ENCODE results near the gene MRPL51. TPM values are rescaled to one million over a fixed set of nuclear protein-coding genes. Genes with fewer than 3 reads are reported as not detected.
A peak's percentile ranks its signal among the peaks of the same experiment; 100 is the strongest.
"Not testable (repeated sequence)": the region's sequence is repeated elsewhere in the genome, so short reads cannot be mapped to it uniquely, and the experiment has no call there.

Gene MRPL51
- total RNA-seq, 1 experiment from 2014 or later, result 456 TPM

GRCh38 chr12:6466751-6467150 lies 26.3 kb downstream of the MRPL51 start:
- not testable (repeated sequence) for H4K20me1 ChIP-seq (ENCODE audit: insufficient read depth); H3F3A ChIP-seq (ENCODE audit: insufficient read depth, low read depth); H3K36me3 ChIP-seq (ENCODE audit: low read depth); H3K79me2 ChIP-seq (ENCODE audit: low read depth); H3K4me2 ChIP-seq; H3K9me2 ChIP-seq (ENCODE audit: insufficient read depth); DNase-seq; H2AFZ ChIP-seq; H3K4me3 ChIP-seq; H3K27ac ChIP-seq; H3K9me3 ChIP-seq (ENCODE audit: insufficient read depth, low read depth); H3K27me3 ChIP-seq (ENCODE audit: insufficient read depth, low read depth); BruUV-seq (replicated peaks)
- CTCF ChIA-PET, result interaction anchor here (2.1 kb wide), 1 partner anchor 42 kb away, joined by 24 read pairs; no protein-coding TSS in a partner anchor
- peaks cover 15% of the 10 kb centered on the region for H3K4me1 ChIP-seq (replicated peaks; ENCODE audit: insufficient read depth)
- POLR2A ChIA-PET (ENCODE audit: unreplicated experiment), result interaction anchor here (0.5 kb wide), 1 partner anchor 67 kb away, joined by 5 read pairs; the partner anchor contains the start of gene GAPDH
- intact Hi-C loops (cut with micrococcal nuclease; ENCODE audit: unreplicated experiment), result loop anchor here (5.0 kb wide), 2 partner anchors 144 to 269 kb away; no protein-coding TSS in a partner anchor

GRCh38 chr12:6466184-6466573 lies 26.9 kb downstream of the MRPL51 start:
- H3K4me3 ChIP-seq, result no peak overlapping the region
- no peaks in the 10 kb centered on the region for H3K9me3 ChIP-seq (ENCODE audit: insufficient read depth, low read depth)
- no peaks in the 10 kb centered on the region for H3K27me3 ChIP-seq (ENCODE audit: insufficient read depth, low read depth)
- H3K4me1 ChIP-seq (replicated peaks; ENCODE audit: insufficient read depth), result peaks cover 12% of the 10 kb centered on the region
- ChIA-PET POLR2A (ENCODE audit: unreplicated experiment) (interaction anchor here (0.5 to 1.5 kb wide), 2 partner anchors 68 to 95 kb away, joined by 4 to 5 read pairs; partner anchors contain the start of gene GAPDH), CTCF (interaction anchor here (0.6 to 2.1 kb wide), 6 partner anchors 42 to 478 kb away, joined by 3 to 24 read pairs (median 4); no protein-coding TSS in a partner anchor)
- no TSS peak for BruUV-seq (replicated peaks)
- peaks cover 6% of the 10 kb centered on the region; the same call in 1 of the 2 replicates for H3F3A ChIP-seq (ENCODE audit: insufficient read depth, low read depth)
- no peaks in the 10 kb centered on the region for H4K20me1 ChIP-seq (ENCODE audit: insufficient read depth)
- DNase-seq, result no peak
- intact Hi-C loops (cut with micrococcal nuclease; ENCODE audit: unreplicated experiment), result loop anchor here (5.0 kb wide), 2 partner anchors 144 to 269 kb away; no protein-coding TSS in a partner anchor
- H3K9me2 ChIP-seq (ENCODE audit: insufficient read depth), result no peaks in the 10 kb centered on the region
- no peak overlapping the region for H2AFZ ChIP-seq
- no peaks in the 10 kb centered on the region for H3K36me3 ChIP-seq (ENCODE audit: low read depth)
- TF ChIP-seq EZH2 (IDR thresholded peaks at IDR 0.05; ENCODE audit: low read depth) (no peak), CTCF (conservative IDR thresholded peaks at IDR 0.05) (no peak)
- no peaks in the 10 kb centered on the region; the same call in 1 of the 2 replicates for H3K79me2 ChIP-seq (ENCODE audit: low read depth)
- H3K27ac ChIP-seq, result no peak overlapping the region
- H3K4me2 ChIP-seq, result no peak overlapping the region

- Histone ChIP-seq H3K4me1 (replicated peaks; ENCODE audit: insufficient read depth) (peaks cover 11% of the 10 kb centered on the region), H3K4me2 (no peak overlapping the region), H3K79me2 (ENCODE audit: low read depth) (no peaks in the 10 kb centered on the region; the same call in 1 of the 2 replicates), H3K27me3 (ENCODE audit: insufficient read depth, low read depth) (no peaks in the 10 kb centered on the region), H4K20me1 (ENCODE audit: insufficient read depth) (no peaks in the 10 kb centered on the region), H3K4me3 (no peak overlapping the region), H3K9me2 (ENCODE audit: insufficient read depth) (no peaks in the 10 kb centered on the region), H3K27ac (no peak overlapping the region), H3K36me3 (ENCODE audit: low read depth) (no peaks in the 10 kb centered on the region), H3F3A (ENCODE audit: insufficient read depth, low read depth) (peaks cover 6% of the 10 kb centered on the region; the same call in 1 of the 2 replicates), H2AFZ (no peak overlapping the region), H3K9me3 (ENCODE audit: insufficient read depth, low read depth) (no peaks in the 10 kb centered on the region)
- POLR2A ChIA-PET (ENCODE audit: unreplicated experiment), result interaction anchor here (0.5 to 1.5 kb wide), 7 partner anchors 13 to 130 kb away, joined by 3 to 58 read pairs (median 4); partner anchors contain the start of gene GAPDH
- peak; percentile 63 to 65 for DNase-seq
- BruUV-seq (replicated peaks), result no TSS peak
- TF ChIP-seq EZH2 (IDR thresholded peaks at IDR 0.05; ENCODE audit: low read depth) (no peak), CTCF (conservative IDR thresholded peaks at IDR 0.05) (peak; percentile 93)
- intact Hi-C loops (cut with micrococcal nuclease; ENCODE audit: unreplicated experiment), result loop anchor here (1.0 to 5.0 kb wide), 8 partner anchors 42 to 477 kb away; no protein-coding TSS in a partner anchor
- CTCF ChIA-PET, result interaction anchor here (0.6 to 2.1 kb wide), 16 partner anchors 13 to 477 kb away, joined by 3 to 24 read pairs (median 4); partner anchors contain the start of gene MRPL51
These were observed 27.4 kb downstream of the MRPL51 start for GRCh38 chr12:6465467-6466183.

All from PC-9 (cell line).